ENCODE measurements around the gene SERPINA9.

The SERPINA9 gene

DNA sequence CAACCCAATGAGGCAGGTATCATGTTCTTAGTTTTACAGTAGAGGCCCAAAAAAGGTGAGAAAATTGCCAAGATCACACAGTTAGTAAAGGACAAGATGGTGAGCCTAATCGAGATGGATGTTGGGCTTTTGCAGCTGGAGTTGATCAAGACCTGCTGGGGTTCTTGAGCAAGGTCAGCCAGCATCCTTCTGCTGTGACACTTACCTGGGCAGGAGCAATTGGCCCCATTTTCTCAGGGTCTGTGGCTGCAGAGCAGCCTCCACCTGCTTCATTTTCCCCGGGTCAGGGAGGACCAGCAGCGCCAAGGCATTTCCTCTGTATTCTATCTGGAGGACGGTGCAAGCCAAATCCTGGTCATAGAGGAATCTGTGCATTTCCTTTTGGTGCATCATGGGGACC is 29.9 kb downstream of the SERPINA9 start:
- WGBS (ENCODE audit: insufficient coverage): 91% methylated on average over 4 of the region's 4 CpGs
- POLR2A ChIA-PET: no interaction called here

DNA sequence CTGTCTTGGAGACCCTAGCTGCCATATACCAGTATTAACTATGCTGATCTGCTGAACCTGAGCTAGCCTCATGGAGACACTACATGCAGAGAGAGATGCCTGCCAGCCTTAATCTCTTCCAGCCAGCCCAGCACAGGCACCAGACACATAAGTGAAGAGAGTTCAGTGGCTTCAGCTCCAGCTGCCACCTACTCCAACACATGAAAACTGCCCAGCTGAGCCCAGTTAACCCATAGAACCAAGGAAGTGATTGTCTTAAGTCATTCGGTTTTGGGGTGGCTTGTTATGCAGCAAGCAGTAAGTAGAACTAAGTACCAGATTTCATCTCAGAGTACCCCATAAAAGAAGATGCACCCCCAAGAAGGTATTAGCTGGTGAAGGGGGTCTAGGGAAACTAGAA is 31.0 kb downstream of the SERPINA9 start:
- Histone ChIP-seq H3K4me3 (ENCODE audit: control insufficient read depth in 1 of 7, extremely low read depth in 1 of 7, insufficient read depth in 4 of 7, low read depth in 2 of 7, low read length in 6 of 7) (no peak overlapping the region), H3K9me3 (ENCODE audit: control extremely low read depth in 1 of 5, control insufficient read depth in 4 of 5, insufficient read depth in 2 of 5, low read depth in 1 of 5, low read length in 4 of 5) (no peaks in the 10 kb centered on the region), H3K27me3 (replicated peaks in 2 of 5; ENCODE audit: control insufficient read depth in 4 of 5, insufficient read depth in 5 of 5, low read length in 4 of 5) (peaks cover 0 to 9% (median 4%) of the 10 kb centered on the region in 5 experiments), H3K36me3 (ENCODE audit: control insufficient read depth in 4 of 4, insufficient read depth in 4 of 4, low read length in 3 of 4) (no peaks in the 10 kb centered on the region), H3K4me1 (ENCODE audit: control extremely low read depth in 1 of 4, control insufficient read depth in 4 of 4, insufficient read depth in 4 of 4, low read length in 3 of 4) (no peaks in the 10 kb centered on the region), H3K27ac (ENCODE audit: insufficient read depth in 1 of 2, low read depth in 1 of 2, low read length in 2 of 2, poor library complexity in 1 of 2, severe bottlenecking in 2 of 2) (no peak overlapping the region)
- no CpG with 5 or more reads among the region's 1 CpG for WGBS (ENCODE audit: insufficient coverage)
- ChIA-PET CTCF (no interaction called here), POLR2A (no interaction called here)
- no peak for DNase-seq

More for the DNA sequence above, 29.9 kb downstream of the SERPINA9 start:
- peaks cover 0 to 16% (median 5%) of the 10 kb centered on the region in 5 experiments for H3K27me3 ChIP-seq (replicated peaks in 2 of 5; ENCODE audit: control insufficient read depth in 4 of 5, insufficient read depth in 5 of 5, low read length in 4 of 5)
- no peaks in the 10 kb centered on the region for H3K36me3 ChIP-seq (ENCODE audit: control insufficient read depth in 4 of 4, insufficient read depth in 4 of 4, low read length in 3 of 4)
- H3K27ac ChIP-seq (ENCODE audit: insufficient read depth in 1 of 2, low read depth in 1 of 2, low read length in 2 of 2, poor library complexity in 1 of 2, severe bottlenecking in 2 of 2): no peak overlapping the region
- H3K4me1 ChIP-seq (ENCODE audit: control extremely low read depth in 1 of 4, control insufficient read depth in 4 of 4, insufficient read depth in 4 of 4, low read length in 3 of 4): no peaks in the 10 kb centered on the region
- H3K4me3 ChIP-seq (ENCODE audit: control insufficient read depth in 1 of 7, extremely low read depth in 1 of 7, insufficient read depth in 4 of 7, low read depth in 2 of 7, low read length in 6 of 7): no peak overlapping the region
- H3K9me3 ChIP-seq (ENCODE audit: control extremely low read depth in 1 of 5, control insufficient read depth in 4 of 5, insufficient read depth in 2 of 5, low read depth in 1 of 5, low read length in 4 of 5): no peaks in the 10 kb centered on the region
- CTCF ChIA-PET: no interaction called here
- no peak for DNase-seq

DNA sequence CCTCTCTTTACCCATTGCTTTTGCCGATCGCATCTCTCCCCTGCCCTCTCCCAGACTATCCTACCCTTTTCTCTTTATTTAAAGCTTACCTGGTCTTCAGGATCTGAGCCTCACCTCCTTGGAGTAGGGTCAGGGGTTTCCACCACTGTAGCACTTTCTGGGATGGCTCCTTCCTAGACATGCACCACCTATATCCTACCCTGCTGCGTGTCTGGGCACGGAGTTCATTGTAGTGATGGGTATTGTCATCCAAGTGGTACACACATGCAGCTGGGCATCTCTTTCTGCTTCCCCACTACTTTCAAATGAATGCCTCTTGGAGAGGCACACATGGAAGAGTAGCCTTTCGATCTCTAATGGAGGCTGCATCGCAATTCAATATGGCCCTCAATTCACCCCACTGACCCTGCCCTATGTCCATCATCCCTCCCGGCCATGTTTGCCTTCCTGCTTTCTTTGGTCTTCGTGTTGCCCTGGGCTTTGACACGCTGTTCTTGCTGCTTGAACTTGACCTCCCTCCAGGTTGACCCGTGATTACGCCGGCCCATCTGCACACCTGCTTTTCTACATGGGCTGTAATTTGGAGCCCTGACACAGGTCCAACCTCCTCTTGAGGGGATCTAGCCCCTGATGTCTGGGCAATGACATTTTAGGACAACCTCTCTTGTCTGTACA is 34.3 kb downstream of the SERPINA9 start:
- Histone ChIP-seq H3K27ac (ENCODE audit: insufficient read depth in 1 of 2, low read depth in 1 of 2, low read length in 2 of 2, poor library complexity in 1 of 2, severe bottlenecking in 2 of 2) (no peak overlapping the region), H3K9me3 (ENCODE audit: control extremely low read depth in 1 of 5, control insufficient read depth in 4 of 5, insufficient read depth in 2 of 5, low read depth in 1 of 5, low read length in 4 of 5) (no peaks in the 10 kb centered on the region), H3K36me3 (ENCODE audit: control insufficient read depth in 4 of 4, insufficient read depth in 4 of 4, low read length in 3 of 4) (no peaks in the 10 kb centered on the region), H3K27me3 (replicated peaks in 2 of 5; ENCODE audit: control insufficient read depth in 4 of 5, insufficient read depth in 5 of 5, low read length in 4 of 5) (peaks cover 0 to 10% (median 2%) of the 10 kb centered on the region in 5 experiments), H3K4me1 (ENCODE audit: control extremely low read depth in 1 of 4, control insufficient read depth in 4 of 4, insufficient read depth in 4 of 4, low read length in 3 of 4) (no peaks in the 10 kb centered on the region), H3K4me3 (ENCODE audit: control insufficient read depth in 1 of 7, extremely low read depth in 1 of 7, insufficient read depth in 4 of 7, low read depth in 2 of 7, low read length in 6 of 7) (no peak overlapping the region)
- POLR2A ChIA-PET: no interaction called here
- DNase-seq: no peak
- CTCF ChIA-PET: no interaction called here
- WGBS (ENCODE audit: insufficient coverage): 98% methylated on average over 11 of the region's 12 CpGs

DNA sequence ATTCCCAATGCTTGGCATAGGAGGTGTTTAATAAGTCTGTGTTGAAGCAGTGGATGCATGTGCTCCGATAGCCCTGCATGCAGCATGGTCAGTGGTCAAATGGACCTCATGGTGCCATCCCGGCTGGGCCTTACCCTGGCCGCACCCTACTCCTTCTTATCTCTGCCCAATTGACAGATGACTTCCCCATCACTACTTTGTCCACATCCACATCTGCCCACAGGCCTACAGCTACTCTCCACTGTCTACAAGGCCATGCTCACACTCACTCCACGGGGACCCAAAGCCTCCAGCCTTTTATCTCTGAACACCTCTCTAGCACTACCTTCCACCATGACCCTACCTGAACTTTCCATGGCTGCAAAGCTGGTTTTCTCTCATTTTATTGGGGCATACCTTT is 34.9 kb downstream of the SERPINA9 start:
- no peaks in the 10 kb centered on the region for H3K9me3 ChIP-seq (ENCODE audit: control extremely low read depth in 1 of 5, control insufficient read depth in 4 of 5, insufficient read depth in 2 of 5, low read depth in 1 of 5, low read length in 4 of 5)
- ChIA-PET CTCF (no interaction called here), POLR2A (no interaction called here)
- H3K4me1 ChIP-seq (ENCODE audit: control extremely low read depth in 1 of 4, control insufficient read depth in 4 of 4, insufficient read depth in 4 of 4, low read length in 3 of 4): no peaks in the 10 kb centered on the region
- H3K27me3 ChIP-seq (replicated peaks in 2 of 5; ENCODE audit: control insufficient read depth in 4 of 5, insufficient read depth in 5 of 5, low read length in 4 of 5): peaks cover 0 to 10% (median 2%) of the 10 kb centered on the region in 5 experiments
- H3K27ac ChIP-seq (ENCODE audit: insufficient read depth in 1 of 2, low read depth in 1 of 2, low read length in 2 of 2, poor library complexity in 1 of 2, severe bottlenecking in 2 of 2): no peak overlapping the region
- H3K4me3 ChIP-seq (ENCODE audit: control insufficient read depth in 1 of 7, extremely low read depth in 1 of 7, insufficient read depth in 4 of 7, low read depth in 2 of 7, low read length in 6 of 7): no peak overlapping the region
- DNase-seq: no peak
- 100% methylated on average over 1 of the region's 4 CpGs for WGBS (ENCODE audit: insufficient coverage)
- no peaks in the 10 kb centered on the region for H3K36me3 ChIP-seq (ENCODE audit: control insufficient read depth in 4 of 4, insufficient read depth in 4 of 4, low read length in 3 of 4)

DNA sequence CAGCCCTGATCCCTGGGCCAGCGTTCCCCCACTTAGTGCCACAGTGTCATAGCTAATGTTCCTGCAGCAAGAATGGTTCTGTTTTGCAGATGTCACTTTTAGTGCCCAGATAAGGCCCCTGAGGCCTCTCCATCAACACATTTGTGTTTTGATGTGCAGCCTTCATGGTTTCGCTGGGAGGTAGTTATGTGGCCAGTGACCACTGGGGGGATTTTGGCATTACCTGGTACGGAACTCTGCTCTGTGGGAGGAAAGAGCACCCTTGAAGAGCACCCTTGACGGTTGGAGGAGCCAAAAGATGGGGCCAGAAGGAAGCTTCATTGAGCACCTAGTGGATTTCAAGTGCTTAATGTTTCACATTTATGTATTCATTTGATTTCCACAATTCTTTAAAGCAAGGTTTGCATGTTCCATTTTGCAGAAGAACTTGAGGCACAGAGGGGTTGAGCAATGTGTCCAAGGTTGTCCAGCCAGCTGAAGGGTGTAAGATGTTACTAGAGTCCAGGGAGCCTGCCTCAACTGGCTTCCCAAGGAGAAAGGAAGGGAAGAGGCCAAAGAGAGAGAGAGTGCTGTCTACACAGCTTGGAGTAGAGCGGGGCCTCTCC is 36.4 kb downstream of the SERPINA9 start:
- no peak overlapping the region for H3K27ac ChIP-seq (ENCODE audit: insufficient read depth in 1 of 2, low read depth in 1 of 2, low read length in 2 of 2, poor library complexity in 1 of 2, severe bottlenecking in 2 of 2)

DNA sequence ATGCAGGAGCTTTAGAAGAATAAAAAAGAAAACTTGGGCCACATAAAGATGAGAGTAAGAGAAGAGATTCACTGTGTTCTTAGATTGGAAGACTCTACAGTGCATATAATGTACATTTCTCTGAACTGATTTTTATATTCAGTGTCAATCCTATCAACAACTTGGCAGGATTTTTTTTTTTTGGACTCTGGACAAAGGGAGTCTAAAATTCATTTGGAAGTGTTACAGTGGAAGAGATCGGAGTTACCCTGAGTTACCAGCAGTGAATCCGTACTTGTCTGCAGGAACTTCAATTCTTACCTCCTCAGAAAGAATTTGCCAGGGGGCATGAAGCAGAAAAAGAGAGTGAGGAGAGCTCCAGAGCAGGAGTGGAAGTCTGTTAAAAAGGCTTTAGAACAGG is 47.4 kb downstream of the SERPINA9 start:
- Histone ChIP-seq H3K4me3 (ENCODE audit: control insufficient read depth in 1 of 7, extremely low read depth in 1 of 7, insufficient read depth in 4 of 7, low read depth in 2 of 7, low read length in 6 of 7) (no peak overlapping the region), H3K27ac (ENCODE audit: insufficient read depth in 1 of 2, low read depth in 1 of 2, low read length in 2 of 2, poor library complexity in 1 of 2, severe bottlenecking in 2 of 2) (no peak overlapping the region), H3K4me1 (ENCODE audit: control extremely low read depth in 1 of 4, control insufficient read depth in 4 of 4, insufficient read depth in 4 of 4, low read length in 3 of 4) (no peaks in the 10 kb centered on the region), H3K9me3 (ENCODE audit: control extremely low read depth in 1 of 5, control insufficient read depth in 4 of 5, insufficient read depth in 2 of 5, low read depth in 1 of 5, low read length in 4 of 5) (peaks cover 0 to 2% (median 0%) of the 10 kb centered on the region in 5 experiments), H3K27me3 (replicated peaks in 2 of 5; ENCODE audit: control insufficient read depth in 4 of 5, insufficient read depth in 5 of 5, low read length in 4 of 5) (peaks cover 0 to 12% (median 4%) of the 10 kb centered on the region in 5 experiments), H3K36me3 (ENCODE audit: control insufficient read depth in 4 of 4, insufficient read depth in 4 of 4, low read length in 3 of 4) (no peaks in the 10 kb centered on the region)
- CTCF ChIA-PET: interaction anchor here (0.8 to 1.1 kb wide), 2 partner anchors 56 to 76 kb away, joined by 3 read pairs; no protein-coding TSS in a partner anchor
- 100% methylated on average over 1 of the region's 2 CpGs for WGBS (ENCODE audit: insufficient coverage)
- DNase-seq: no peak
- POLR2A ChIA-PET: no interaction called here

More for the DNA sequence above, 36.4 kb downstream of the SERPINA9 start:
- no peaks in the 10 kb centered on the region for H3K36me3 ChIP-seq (ENCODE audit: control insufficient read depth in 4 of 4, insufficient read depth in 4 of 4, low read length in 3 of 4)
- POLR2A ChIA-PET: no interaction called here
- CTCF ChIA-PET: no interaction called here
- DNase-seq: no peak
- WGBS (ENCODE audit: insufficient coverage): 72% methylated on average over 3 of the region's 5 CpGs
- peaks cover 0 to 14% (median 5%) of the 10 kb centered on the region in 5 experiments for H3K27me3 ChIP-seq (replicated peaks in 2 of 5; ENCODE audit: control insufficient read depth in 4 of 5, insufficient read depth in 5 of 5, low read length in 4 of 5)
- H3K9me3 ChIP-seq (ENCODE audit: control extremely low read depth in 1 of 5, control insufficient read depth in 4 of 5, insufficient read depth in 2 of 5, low read depth in 1 of 5, low read length in 4 of 5): no peaks in the 10 kb centered on the region
- H3K4me1 ChIP-seq (ENCODE audit: control extremely low read depth in 1 of 4, control insufficient read depth in 4 of 4, insufficient read depth in 4 of 4, low read length in 3 of 4): no peaks in the 10 kb centered on the region
- no peak overlapping the region for H3K4me3 ChIP-seq (ENCODE audit: control insufficient read depth in 1 of 7, extremely low read depth in 1 of 7, insufficient read depth in 4 of 7, low read depth in 2 of 7, low read length in 6 of 7)

DNA sequence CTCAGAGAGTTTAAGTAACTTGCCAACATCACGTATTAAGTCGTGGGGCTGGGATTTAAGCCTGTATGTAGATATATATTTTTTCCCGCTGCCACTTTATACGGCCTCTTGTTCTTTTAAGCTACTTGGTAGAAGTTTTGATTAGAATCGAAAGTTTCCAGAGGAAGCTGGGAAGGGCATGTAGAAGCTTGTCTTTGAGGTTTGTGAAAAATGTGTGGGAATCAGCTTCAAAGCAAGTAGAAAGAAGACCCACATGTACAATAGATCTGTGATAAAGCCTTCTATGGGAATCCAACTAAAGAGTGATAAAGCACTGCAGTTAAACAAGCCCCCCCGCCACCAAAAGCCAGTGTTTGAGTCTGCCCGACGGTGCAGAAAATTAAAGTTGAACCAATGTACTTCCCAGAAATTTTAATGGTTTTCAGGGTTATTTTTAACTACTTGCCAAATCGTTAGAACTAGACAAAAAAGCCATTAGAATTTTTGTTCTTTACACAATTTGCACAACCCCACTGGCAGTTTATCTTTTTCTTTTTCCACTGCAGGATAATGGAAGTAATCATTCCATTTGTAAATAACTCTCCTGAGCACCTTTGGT is 48.9 kb downstream of the SERPINA9 start:
- H3K27me3 ChIP-seq (replicated peaks in 2 of 5; ENCODE audit: control insufficient read depth in 4 of 5, insufficient read depth in 5 of 5, low read length in 4 of 5): peaks cover 3 to 12% (median 4%) of the 10 kb centered on the region in 5 experiments
- no peaks in the 10 kb centered on the region for H3K4me1 ChIP-seq (ENCODE audit: control extremely low read depth in 1 of 4, control insufficient read depth in 4 of 4, insufficient read depth in 4 of 4, low read length in 3 of 4)
- CTCF ChIA-PET: no interaction called here
- no peaks in the 10 kb centered on the region for H3K36me3 ChIP-seq (ENCODE audit: control insufficient read depth in 4 of 4, insufficient read depth in 4 of 4, low read length in 3 of 4)
- peaks cover 0 to 2% (median 0%) of the 10 kb centered on the region in 5 experiments for H3K9me3 ChIP-seq (ENCODE audit: control extremely low read depth in 1 of 5, control insufficient read depth in 4 of 5, insufficient read depth in 2 of 5, low read depth in 1 of 5, low read length in 4 of 5)
- no peak for DNase-seq
- no peak overlapping the region for H3K4me3 ChIP-seq (ENCODE audit: control insufficient read depth in 1 of 7, extremely low read depth in 1 of 7, insufficient read depth in 4 of 7, low read depth in 2 of 7, low read length in 6 of 7)
- POLR2A ChIA-PET: no interaction called here
- no peak overlapping the region for H3K27ac ChIP-seq (ENCODE audit: insufficient read depth in 1 of 2, low read depth in 1 of 2, low read length in 2 of 2, poor library complexity in 1 of 2, severe bottlenecking in 2 of 2)
- 97% methylated on average over 5 of the region's 9 CpGs for WGBS (ENCODE audit: insufficient coverage)

Measured in common myeloid progenitor, CD34-positive (primary cell).